GM18951 (cell line): ENCODE measurements around the gene DYNC1I2.
A peak's percentile ranks its signal among the peaks of the same experiment; 100 is the strongest.

ENCODE experiments used
- POLR2A ChIP-seq: IDR thresholded peaks from 4 replicates; pipeline ENCODE4 v1.6.1; 2011; ENCODE audit warnings: mild to moderate bottlenecking; ENCODE audit not compliant: insufficient read length, insufficient read depth; ENCODE audit errors: extremely low read depth
- in situ Hi-C: fragments of 300-500 bp; cut with MboI; formaldehyde crosslinking; loops from one replicate; pipeline ENCODE4 v1.12.0; 2022; ENCODE audit warnings: low sequenced_read_pairs, mixed read lengths, inconsistent platforms; ENCODE audit not compliant: unreplicated experiment

The DYNC1I2 gene

DNA sequence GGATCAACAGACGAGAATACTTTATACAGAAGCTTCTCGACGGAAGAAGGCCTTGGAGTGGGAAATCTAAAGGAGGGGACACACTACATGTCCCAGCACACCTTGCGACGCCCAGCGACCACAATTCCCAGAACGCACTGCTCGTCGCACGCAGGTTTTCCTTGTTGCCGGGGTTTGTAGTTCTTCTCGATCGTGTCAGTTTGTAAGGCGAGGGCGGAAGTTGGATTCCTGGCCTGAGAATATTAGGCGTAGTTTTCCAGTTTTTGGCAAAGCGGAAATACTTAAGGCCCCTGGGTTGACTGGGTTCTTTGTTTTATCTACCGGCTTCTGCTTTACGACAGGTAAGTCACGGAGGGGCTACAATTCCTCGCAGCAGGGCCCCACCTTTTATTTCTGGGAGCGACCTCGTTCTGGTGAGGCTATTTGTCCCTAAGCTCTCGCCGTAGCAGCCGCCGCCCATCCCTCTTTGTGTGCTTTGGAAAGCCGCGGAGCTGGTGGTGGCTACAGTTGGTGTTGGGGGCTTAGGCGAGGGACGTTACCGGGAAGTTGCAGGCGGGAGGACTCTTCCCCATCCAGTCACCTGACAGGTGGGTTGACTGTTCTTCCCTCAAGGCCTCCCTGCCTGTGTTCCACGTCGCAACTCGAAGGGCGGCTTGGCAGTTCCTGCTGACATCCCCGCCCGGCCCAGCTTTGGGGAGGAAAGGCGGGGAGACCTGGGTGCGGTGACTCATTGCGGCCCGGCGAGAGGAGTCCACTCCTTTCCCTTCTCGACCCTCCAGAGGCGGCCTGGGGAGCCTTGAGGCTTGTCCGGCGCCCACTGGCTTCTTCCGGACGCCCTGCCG is at the start of gene DYNC1I2:
DYNC1I2 (plus strand) TSS at position 183 of the 842 bp plus-strand sequence. CDS start 2,687 bp downstream, outside the sequence.
- in situ Hi-C loops = no loop called here
- peak; percentile 54 for TF ChIP-seq POLR2A

DNA sequence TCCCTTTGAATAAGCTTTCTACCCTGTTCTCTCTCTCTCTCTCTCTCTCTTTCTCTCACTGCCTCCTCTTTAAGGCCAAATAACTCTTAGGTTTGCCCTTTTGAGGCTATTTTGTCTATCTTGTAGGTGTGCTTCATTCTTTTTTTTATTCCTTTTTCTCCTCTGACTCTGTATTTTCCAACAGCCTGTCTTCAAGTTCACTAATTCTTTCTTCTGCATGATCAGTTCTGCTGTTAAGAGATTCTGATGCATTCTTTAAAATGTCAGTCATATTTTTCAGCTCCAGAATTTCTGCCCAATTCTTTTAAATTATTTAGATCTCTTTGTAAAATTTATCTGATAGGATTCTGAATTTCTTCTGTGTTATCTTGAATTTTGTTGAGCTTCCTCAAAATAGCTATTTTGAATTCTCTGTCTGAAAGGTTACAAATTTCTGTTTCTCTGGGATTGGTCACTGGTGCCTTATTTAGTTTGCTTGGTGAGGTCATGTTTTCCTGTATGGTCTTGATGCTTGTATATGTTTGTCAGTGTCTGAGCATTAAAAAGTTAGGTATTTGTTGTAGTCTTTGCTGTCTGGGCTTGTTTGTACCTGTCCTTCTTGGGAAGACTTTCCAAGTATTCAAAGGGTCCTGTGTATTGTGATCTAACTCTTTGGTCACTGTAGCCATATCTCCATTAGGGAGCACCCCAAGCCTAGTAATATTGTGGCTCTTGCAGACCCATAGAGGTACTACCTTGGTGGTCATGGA is 35.4 kb upstream of the DYNC1I2 start:
- in situ Hi-C loops = no loop called here

DNA sequence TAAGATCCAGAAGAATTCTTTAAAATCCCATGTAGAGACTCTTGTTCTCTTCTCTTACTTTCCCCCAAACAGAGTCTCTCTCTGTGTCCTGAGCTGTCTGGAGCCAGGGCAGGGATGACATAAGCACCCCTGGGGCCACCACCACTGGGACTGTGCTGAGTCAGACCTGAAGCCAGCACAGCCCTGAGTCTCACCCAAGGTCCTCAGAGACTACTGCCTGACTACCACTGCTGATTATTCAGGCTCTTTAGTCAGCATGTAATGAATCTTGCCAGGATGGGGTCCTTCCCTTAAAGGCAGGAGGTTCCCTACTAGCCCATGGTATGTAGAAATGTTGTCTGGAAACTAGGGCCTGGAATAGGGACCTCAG is 34.9 kb upstream of the DYNC1I2 start:
- in situ Hi-C loops = no loop called here
- no peak for TF ChIP-seq POLR2A

More for the DNA sequence above, 35.4 kb upstream of the DYNC1I2 start:
- no peak for TF ChIP-seq POLR2A

DNA sequence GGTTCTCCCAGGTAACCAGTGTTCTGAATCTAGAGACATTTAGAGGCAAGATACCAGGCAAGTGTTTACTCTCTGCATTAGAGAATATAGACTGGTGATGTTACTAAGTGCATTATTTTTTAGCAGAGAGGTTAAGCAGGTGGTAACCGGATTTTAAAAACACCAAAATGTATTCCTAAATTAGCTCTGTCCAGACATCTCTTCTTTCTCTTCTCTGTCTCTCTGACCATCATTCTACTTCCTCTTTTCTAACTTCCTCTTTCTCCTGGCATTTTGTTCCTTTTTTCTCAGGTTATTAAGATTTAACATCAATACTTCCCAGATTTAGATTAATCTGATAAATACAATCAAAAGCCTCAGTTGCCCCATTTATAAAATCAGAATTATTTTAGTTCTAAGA is 31.7 kb upstream of the DYNC1I2 start:
- TF ChIP-seq POLR2A = no peak
- in situ Hi-C loops = no loop called here

DNA sequence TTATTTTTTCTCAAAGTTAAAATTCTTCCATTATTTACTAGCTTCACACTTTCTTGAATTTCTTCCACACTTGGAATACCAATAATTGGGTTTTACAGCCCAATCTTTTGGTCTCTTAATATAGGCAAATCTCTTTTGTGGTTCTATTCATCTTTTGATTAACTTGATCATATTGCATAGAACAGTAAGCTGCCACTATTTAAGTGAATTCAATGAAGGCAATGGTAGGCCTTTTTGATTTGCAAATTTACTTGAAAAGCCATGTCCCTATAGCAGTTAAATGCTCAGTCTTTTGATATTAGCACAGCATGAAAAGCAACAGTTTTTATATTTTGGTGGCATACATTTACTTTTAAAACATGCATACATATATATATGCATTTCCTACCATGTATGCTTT is 20.2 kb upstream of the DYNC1I2 start:
- in situ Hi-C loops = no loop called here
- TF ChIP-seq POLR2A = no peak

DNA sequence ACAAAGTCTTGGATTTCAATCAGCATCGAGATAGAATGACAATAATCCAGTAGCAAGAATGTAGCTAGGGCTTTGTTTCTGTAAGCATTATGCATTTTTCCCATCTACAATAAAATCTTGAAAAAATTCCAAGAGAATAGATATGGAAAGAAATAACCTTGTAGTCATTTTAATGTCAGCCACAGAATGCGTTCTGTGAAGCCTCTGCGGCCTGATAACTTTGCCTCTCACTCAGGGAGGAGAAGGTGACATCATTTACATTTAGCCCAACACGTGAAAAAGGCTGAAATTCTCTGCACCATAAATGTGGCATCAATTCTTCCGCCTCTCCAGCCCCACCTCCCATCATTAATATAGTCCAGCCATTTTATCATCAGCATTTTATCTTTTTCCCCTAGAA is 19.1 kb upstream of the DYNC1I2 start:
- in situ Hi-C loops = no loop called here
- TF ChIP-seq POLR2A = no peak

DNA sequence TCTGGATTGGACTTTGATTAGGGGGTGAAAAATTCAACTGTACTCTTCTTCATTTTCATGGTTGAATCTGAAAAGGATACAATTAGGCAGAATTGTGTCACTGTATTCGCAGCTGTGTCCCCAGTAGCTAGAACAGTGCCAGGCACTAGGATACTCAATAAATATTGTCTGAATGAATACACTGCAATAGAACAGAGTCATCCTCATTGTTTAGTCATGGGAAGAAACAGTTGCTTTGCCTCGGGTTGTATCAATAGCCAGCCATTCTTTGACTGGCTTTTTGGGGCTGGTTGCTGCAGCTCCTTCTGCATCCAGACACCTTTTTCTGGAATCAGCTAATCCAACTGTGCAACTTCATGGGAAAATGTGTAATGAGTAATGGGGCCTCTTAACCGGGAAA is 18.1 kb upstream of the DYNC1I2 start:
- TF ChIP-seq POLR2A = no peak
- in situ Hi-C loops = no loop called here

DNA sequence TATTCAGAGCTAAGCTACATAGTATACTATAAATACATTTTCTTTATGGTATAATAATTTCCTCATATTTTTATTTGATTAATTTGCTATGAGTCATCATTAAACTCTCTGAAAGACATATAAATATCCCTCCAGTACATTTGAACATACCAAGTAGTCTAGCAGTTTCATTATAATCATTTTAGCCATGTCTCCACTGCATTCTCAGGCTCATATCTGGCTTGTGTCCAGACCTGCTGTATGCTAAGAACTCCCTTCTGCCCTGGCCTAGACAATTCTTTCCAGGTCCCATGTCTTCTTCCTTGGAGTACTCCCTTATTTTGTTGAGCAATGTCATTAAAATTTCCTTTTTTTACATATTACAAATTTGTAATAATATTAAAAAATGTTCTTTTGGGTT is 16.6 kb upstream of the DYNC1I2 start:
- in situ Hi-C loops = no loop called here
- TF ChIP-seq POLR2A = no peak

DNA sequence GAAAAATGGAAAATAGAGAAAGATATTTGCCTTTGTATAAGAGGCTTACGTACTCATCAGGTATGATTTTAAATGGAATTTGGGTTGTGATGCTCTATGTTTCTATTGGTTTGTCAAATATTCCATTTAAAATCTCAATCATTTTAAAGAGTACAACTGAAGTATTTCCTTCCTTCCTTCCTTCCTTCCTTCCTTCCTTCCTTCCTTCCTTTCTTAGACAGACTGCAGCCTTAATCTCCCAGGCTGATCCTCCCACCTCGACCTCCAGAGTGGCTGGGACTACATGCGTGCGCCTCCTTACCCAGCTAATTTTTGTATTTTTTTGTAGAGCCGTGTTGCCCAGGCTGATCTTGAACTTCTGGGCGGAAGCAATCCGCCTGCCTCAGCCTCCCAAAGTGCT is 15.4 kb upstream of the DYNC1I2 start:
- no peak for TF ChIP-seq POLR2A
- in situ Hi-C loops = no loop called here

DNA sequence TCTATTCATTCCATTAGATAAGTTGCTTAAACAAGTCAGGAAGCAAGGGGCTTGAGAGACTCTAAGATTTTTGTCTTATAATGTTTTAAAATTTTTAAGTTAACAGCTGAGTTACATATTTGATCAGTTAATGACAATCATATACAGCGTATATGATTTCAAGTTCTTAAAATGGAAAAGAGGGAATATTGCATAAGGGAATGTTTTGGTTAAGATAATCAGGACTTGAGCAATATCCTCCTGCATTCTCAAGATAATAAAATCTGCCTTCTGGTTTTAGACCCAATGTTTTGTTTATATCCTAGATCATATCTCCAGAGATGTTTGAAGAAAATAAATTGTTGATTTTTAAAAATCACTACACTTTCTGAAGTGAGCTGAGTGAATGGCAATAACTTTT is 13.4 kb upstream of the DYNC1I2 start:
- no peak for TF ChIP-seq POLR2A
- in situ Hi-C loops = no loop called here

DNA sequence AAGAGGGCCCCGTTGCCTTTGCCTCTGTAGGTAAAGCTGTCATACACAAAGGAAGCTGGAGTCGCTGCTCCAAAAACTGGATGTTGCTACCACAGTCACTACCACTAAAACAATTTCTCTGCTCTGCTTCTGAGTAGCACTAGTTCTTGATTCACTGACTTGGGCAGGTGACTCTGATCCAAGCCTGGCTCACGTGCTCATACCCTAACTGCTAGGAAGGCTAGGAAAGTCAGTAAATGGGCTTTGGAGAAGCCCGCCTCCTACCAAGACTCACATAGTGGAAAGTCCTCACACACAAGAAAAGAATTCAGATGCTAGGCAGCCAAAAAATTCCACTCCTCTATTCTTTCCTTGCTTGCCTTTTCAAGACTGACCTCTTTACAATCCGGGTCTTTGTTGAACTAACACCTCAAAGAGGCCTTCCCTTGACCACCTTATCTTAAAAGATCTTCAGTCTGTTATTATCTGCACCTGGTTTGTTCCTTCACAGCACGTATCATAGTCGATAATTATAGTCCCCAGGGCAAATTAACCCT is 11.4 kb upstream of the DYNC1I2 start:
- in situ Hi-C loops = no loop called here
- no peak for TF ChIP-seq POLR2A

DNA sequence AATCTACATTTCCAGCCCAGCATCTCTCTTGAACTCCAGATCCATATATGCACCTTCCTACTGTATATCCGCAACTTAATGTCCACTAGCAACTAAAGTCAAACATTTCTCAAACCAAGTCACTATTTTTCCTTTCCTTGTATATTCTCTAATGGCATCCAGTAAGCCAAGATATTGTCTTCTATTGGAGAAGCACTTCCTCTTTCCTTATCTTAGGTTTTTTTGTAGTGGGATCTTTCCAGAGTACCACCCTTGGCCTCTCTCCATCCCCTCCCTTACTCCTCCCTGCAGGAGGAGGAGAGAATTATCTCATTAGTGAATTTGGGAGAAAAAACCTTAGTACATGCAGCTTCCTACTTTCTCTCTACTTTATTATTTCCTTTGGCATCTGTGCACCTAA is 8.7 kb upstream of the DYNC1I2 start:
- TF ChIP-seq POLR2A = no peak
- in situ Hi-C loops = no loop called here

DNA sequence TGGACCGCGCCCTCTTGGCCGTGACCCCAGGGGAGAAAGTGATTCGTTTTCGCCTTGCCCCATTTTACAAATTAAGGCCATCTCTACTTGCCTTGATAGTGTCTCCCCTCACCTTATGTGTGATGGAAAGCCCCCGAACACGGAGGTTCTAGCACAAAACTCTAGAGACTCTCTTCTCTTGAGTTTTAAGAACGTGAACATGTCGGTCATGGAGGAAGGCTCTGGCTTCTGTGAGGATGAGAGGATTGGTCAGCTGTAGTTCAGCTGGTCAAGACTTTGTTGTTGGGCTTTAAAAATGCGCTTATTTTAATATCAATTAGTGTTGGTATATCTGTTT is 828 bp downstream of the DYNC1I2 start:
- in situ Hi-C loops = no loop called here
- no peak for TF ChIP-seq POLR2A

DNA sequence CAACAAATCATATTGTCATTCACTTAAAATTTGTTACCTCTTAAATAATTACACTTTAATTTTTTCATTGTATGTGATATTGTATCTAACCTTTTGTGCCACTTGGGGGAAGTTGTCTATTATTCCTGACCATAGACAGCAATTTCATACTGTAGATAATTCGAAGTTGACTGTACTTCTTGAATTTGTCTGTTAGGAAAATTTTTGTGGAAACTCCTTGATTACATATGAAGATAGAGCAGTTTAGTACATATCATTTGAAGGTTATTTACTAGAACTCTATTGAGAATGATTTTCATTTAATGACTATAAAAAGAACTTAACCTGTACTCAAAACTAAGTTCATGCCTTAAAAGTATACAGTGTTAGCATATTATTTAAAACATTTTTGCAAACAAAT is 5.1 kb downstream of the DYNC1I2 start:
- in situ Hi-C loops = no loop called here
- no peak for TF ChIP-seq POLR2A
